SK-N-MC (cell line): ENCODE measurements around the gene C7.

Experiments
- DNase-seq: peaks from one replicate; pipeline ENCODE4 v3.0.0-alpha.2; 2011; ENCODE audit warnings: low read depth, low spot score
- H3K27ac ChIP-seq: fragments of 200-600 bp; sonication (generic); 2 replicates; pipeline ENCODE4 v1.5.1; 2016; ENCODE audit warnings: mixed run types
- H3K36me3 ChIP-seq: fragments of 200-600 bp; sonication (generic); 2 replicates; pipeline ENCODE4 v1.6.1; 2017; ENCODE audit warnings: antibody characterized with exemption, low read length, mixed read lengths; ENCODE audit not compliant: insufficient read depth
- H3K4me3 ChIP-seq: fragments of 200-600 bp; sonication (generic); 2 replicates; pipeline ENCODE4 v1.5.1; 2016
- H3K9ac ChIP-seq: fragments of 200-600 bp; sonication (generic); 2 replicates; pipeline ENCODE4 v1.8.0; 2017; ENCODE audit warnings: mixed run types, mixed read lengths; ENCODE audit not compliant: insufficient read length
- H3K9me3 ChIP-seq: fragments of 200-600 bp; sonication (generic); 2 replicates; pipeline ENCODE4 v1.6.1; 2017; ENCODE audit warnings: low read depth, mild to moderate bottlenecking, antibody characterized with exemption, low read length, moderate library complexity, mixed read lengths
- EZH2 ChIP-seq: fragments of 200-600 bp; sonication (generic); IDR thresholded peaks from one replicate; pipeline ENCODE4 v1.6.1; 2017; ENCODE audit warnings: antibody characterized with exemption
- FOXP2 ChIP-seq: optimal IDR thresholded peaks from 2 replicates; pipeline ENCODE3; 2011; ENCODE audit warnings: mild to moderate bottlenecking, moderate library complexity; ENCODE audit not compliant: insufficient read depth; ENCODE audit errors: extremely low read length, control extremely low read depth
- POLR2AphosphoS5 ChIP-seq: IDR thresholded peaks from 2 replicates; pipeline ENCODE4 v1.6.1; 2012; ENCODE audit warnings: mild to moderate bottlenecking, low read depth, low read length, borderline replicate concordance

The C7 gene

DNA sequence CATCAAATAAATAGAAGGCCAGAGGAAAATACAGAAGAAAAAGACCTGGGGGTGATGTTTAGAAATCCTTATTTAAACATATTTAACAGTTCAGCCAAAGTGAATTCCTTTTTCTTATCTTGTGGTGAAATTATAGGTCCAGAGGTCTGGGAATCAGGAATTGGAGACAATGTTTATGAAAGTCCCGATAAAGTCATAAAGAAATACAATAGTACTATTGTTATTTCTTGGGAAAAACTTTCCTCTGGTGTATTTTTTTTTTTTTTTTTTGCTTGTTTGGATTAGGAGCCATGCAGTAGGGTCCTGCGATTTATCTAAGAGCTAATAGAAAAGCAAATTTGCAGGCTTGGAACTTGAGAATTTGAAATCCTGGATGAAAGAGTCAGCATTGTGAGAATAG is 426 bp downstream of the C7 start:
- Histone ChIP-seq H3K9ac (peak overlapping the region; percentile 65), H3K27ac (peak overlapping the region; percentile 82), H3K9me3 (no peaks in the 10 kb centered on the region), H3K36me3 (no peaks in the 10 kb centered on the region; the same call in 1 of the 2 replicates), H3K4me3 (peak overlapping the region; percentile 72)
- TF ChIP-seq POLR2AphosphoS5 (no peak), EZH2 (no peak)
- no peak for DNase-seq

DNA sequence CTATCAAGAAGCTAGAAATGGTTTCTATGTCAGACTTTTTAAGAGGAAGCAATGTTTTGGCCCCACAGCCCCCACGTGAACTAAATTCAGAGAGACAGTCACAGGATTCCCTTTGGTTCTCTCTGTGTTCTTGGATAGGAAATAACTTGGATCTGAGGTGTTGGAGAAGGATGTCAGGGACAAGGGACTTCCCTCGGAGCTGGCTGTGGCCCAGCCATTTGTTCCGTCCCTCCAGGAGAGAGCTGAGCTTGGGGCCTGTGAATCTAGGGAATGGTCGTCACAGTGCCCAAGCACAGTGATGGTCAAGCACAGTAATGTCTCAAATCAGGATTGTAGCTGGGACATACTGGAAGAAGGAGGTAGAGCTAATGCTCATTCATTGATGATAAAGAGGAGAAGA is 2.0 kb downstream of the C7 start:
- Histone ChIP-seq H3K36me3 (no peaks in the 10 kb centered on the region; the same call in 1 of the 2 replicates), H3K27ac (peak overlapping the region; percentile 37; the same call in 1 of the 2 replicates), H3K4me3 (peak overlapping the region; percentile 43), H3K9ac (no peak overlapping the region), H3K9me3 (no peaks in the 10 kb centered on the region)
- no peak for DNase-seq
- no peak for TF ChIP-seq FOXP2
- TF ChIP-seq POLR2AphosphoS5, result no peak
- no peak for TF ChIP-seq EZH2

DNA sequence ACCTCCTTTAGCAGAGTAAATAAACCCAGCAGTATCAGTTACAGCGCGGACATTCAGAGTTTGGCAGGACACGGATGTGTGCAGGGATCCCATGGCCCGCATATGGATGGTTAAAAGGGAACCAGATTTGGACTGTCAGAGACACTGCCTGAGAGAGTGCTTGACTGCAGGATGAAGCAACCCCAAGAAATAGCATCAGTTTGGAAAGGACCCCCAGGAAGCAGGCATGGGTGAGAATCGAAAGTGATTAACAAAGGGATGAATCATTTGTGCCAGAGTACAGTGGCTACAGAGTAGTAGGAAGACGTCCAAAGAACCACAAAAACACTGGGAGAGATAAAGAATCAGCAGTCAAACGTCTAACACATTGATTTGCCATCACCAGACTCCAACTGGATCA is 5.5 kb downstream of the C7 start:
- no peak for DNase-seq
- TF ChIP-seq POLR2AphosphoS5, result no peak
- no peak for TF ChIP-seq FOXP2
- no peak for TF ChIP-seq EZH2
- H3K9ac ChIP-seq, result peak overlapping the region; percentile 46
- H3K36me3 ChIP-seq, result peaks cover 5% of the 10 kb centered on the region; the same call in 1 of the 2 replicates
- H3K4me3 ChIP-seq, result peak overlapping the region; percentile 69
- H3K9me3 ChIP-seq, result peaks cover 3% of the 10 kb centered on the region; the same call in 1 of the 2 replicates
- peak overlapping the region; percentile 89 for H3K27ac ChIP-seq

DNA sequence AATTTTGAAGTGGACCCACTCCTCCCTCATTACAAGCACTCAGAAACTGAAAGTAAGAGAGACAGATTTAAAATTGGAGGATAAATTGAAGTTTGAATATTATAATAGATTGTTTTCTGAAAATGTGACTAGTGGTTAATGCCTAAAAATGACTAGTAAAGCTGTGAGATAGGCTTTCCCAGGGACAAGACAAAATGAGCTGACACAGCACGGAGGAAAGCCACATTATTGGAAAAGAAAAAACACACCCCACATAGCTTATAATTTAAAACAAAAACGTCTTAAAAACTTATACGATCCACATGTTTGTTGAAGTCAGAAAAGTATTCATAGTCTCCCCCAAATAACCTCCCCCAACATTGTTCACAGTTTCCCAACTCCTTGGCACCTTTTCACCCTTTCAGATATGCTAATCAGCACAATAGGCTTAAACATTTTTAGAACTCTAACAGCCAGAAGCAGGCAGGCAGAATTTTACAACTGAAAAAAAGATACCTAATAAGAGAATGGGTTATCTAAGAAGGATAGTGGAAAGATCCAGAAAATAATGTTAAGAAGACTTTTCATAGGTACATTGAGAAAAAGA is 6.1 kb downstream of the C7 start:
- TF ChIP-seq FOXP2 (no peak), EZH2 (no peak), POLR2AphosphoS5 (no peak)
- no peak for DNase-seq
- peak overlapping the region; percentile 69 for H3K4me3 ChIP-seq
- peaks cover 3% of the 10 kb centered on the region; the same call in 1 of the 2 replicates for H3K9me3 ChIP-seq
- peaks cover 5% of the 10 kb centered on the region; the same call in 1 of the 2 replicates for H3K36me3 ChIP-seq
- H3K27ac ChIP-seq, result peak overlapping the region; percentile 89
- peak overlapping the region; percentile 46 for H3K9ac ChIP-seq

DNA sequence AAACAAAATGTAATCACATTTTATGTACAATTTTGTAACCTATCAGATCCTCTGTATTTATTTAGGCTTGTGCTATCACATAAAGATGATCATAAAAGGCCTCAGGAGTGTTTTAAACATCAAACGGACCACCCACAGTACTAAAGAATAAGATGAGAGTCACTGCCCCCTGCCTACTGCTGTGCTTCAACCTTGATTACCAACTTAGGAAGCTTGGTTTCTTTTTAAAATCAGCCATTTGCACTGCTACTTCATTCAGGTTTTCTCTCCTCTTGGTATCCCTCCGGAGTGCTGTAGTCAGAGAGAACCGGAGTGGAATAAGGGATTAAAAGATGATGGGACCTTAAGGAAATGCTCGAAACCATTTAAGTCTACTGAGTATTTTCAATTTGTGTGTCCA is 6.9 kb downstream of the C7 start:
- Histone ChIP-seq H3K9ac (no peak overlapping the region), H3K36me3 (peaks cover 5% of the 10 kb centered on the region; the same call in 1 of the 2 replicates), H3K27ac (peak overlapping the region; percentile 89), H3K9me3 (peaks cover 3% of the 10 kb centered on the region; the same call in 1 of the 2 replicates), H3K4me3 (peak overlapping the region; percentile 22; the same call in 1 of the 2 replicates)
- DNase-seq, result no peak
- no peak for TF ChIP-seq FOXP2
- no peak for TF ChIP-seq EZH2
- no peak for TF ChIP-seq POLR2AphosphoS5

DNA sequence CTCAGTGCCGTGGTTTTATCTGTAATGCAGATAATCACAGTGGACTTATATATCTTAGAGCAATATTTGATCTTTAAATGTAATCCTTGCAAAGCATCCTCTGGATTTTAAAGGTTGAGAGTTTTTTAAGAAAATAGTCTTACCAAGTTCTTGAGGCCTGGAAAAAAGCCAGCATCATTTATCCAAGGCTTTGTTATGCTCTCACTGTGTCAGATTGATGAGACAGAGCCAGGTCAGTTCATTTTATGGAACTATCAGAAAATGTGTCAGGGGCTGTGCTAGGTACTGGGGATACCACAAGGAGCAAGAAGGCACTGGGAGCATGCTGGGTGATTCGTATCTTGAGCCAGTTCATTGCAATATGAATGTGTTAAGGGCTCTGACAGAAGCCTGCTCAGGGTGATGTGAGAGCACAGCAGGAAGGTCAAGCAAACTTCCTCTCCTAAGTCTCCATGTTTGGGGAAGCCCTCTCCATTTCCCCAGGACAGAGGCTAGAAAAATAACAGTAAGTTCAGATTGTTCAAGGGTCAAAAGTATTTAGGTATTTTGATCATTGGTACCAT is 19.7 kb downstream of the C7 start:
- Histone ChIP-seq H3K9ac (no peak overlapping the region), H3K4me3 (no peak overlapping the region), H3K9me3 (peaks cover 8% of the 10 kb centered on the region; the same call in 1 of the 2 replicates), H3K36me3 (peaks cover 3% of the 10 kb centered on the region; the same call in 1 of the 2 replicates), H3K27ac (no peak overlapping the region)
- no peak for DNase-seq
- TF ChIP-seq FOXP2, result no peak

DNA sequence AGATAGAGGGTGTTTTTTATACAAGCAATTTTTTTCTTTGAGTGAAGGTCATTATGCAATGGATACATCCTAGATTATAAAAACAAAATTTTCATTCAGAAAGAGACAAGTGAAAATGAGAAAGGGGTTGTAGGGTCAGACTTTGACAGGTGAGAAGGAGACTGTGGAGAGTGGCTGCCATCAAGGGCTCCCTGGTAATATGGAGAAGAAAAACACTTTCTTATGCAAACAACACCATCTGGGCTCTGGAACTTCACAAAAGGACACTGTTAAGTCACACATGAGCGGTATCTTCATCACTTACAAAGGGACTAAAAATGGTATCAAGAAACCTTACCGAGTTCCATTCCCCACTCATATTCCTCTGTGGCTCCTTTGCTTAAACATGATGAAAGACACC is 23.5 kb downstream of the C7 start:
- TF ChIP-seq POLR2AphosphoS5 (no peak), EZH2 (no peak), FOXP2 (no peak)
- Histone ChIP-seq H3K4me3 (no peak overlapping the region), H3K36me3 (peaks cover 21% of the 10 kb centered on the region), H3K27ac (no peak overlapping the region), H3K9me3 (no peaks in the 10 kb centered on the region), H3K9ac (no peak overlapping the region)
- no peak for DNase-seq

DNA sequence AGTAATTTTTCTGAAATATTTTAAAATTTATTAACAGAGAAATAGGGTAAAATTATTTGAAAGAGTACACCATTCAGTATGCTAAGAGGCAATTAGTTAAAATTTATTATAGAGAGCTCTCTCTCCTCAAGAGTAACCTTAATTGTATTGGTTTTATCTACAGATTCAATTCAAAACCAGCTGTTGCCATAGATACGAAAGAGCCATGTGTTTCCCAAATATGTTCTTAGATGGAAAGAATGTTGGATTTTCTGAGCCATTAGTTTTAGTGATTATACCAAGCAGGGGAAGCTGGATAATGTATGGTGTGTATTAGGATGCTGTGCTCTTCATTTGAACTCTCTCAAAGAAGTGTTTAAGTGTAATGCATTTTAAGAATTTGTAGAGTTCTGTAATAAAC is 27.8 kb downstream of the C7 start:
- Histone ChIP-seq H3K9ac (no peak overlapping the region), H3K27ac (no peak overlapping the region), H3K4me3 (no peak overlapping the region), H3K9me3 (no peaks in the 10 kb centered on the region), H3K36me3 (peaks cover 21% of the 10 kb centered on the region)
- no peak for DNase-seq
- TF ChIP-seq POLR2AphosphoS5, result no peak
- no peak for TF ChIP-seq FOXP2
- no peak for TF ChIP-seq EZH2
